ENCODE results near the gene NDUFA3. TPM values are rescaled to one million over a fixed set of nuclear protein-coding genes. Genes with fewer than 3 reads are reported as not detected.
"Not testable (repeated sequence)": the region's sequence is repeated elsewhere in the genome, so short reads cannot be mapped to it uniquely, and the experiment has no call there.

Gene NDUFA3
- total and polyA plus RNA-seq, 2 of the 13 experiments (the other 11 are each of a cell fraction or from before 2014, with no cell fraction given): 31.6 to 75.4 TPM

GRCh38 chr19:54095859-54096616 is 6.6 kb upstream of the NDUFA3 start (continued):
- not testable (repeated sequence) for TF ChIP-seq ATF7 (IDR thresholded peaks at IDR 0.05)
- 0 out of 2 replicates have a peak, but pooled peaks have one; percentile 24 for TF ChIP-seq ATF7 (CRISPR knock-in tag; IDR thresholded peaks at IDR 0.05)
- TF ChIP-seq ZNF362 (CRISPR knock-in tag; IDR thresholded peaks at IDR 0.05; ENCODE audit: borderline replicate concordance): peak; percentile 29; the same call in 1 of the 2 replicates
- peak; percentile 19; the same call in 1 of the 2 replicates for TF ChIP-seq ARID5B (CRISPR knock-in tag; IDR thresholded peaks at IDR 0.05)
- TF ChIP-seq STAT5B (CRISPR knock-in tag; IDR thresholded peaks at IDR 0.05): 0 out of 2 replicates have a peak, but pooled peaks have one; percentile 58
- peak; percentile 19; the same call in 1 of the 2 replicates for TF ChIP-seq FOSL1 (CRISPR knock-in tag; IDR thresholded peaks at IDR 0.05; ENCODE audit: borderline replicate concordance)
- peak; percentile 66; the same call in 1 of the 2 replicates for TF ChIP-seq ZFP37 (CRISPR knock-in tag; IDR thresholded peaks at IDR 0.05; ENCODE audit: borderline replicate concordance)
- peak; percentile 92 for TF ChIP-seq ZMAT3 (CRISPR knock-in tag; conservative IDR thresholded peaks at IDR 0.05)
- TF ChIP-seq MTERF4 (CRISPR knock-in tag; IDR thresholded peaks at IDR 0.05): peak; percentile 74; the same call in 1 of the 2 replicates
- peak; percentile 51; the same call in 1 of the 2 replicates for TF ChIP-seq ZNF790 (CRISPR knock-in tag; IDR thresholded peaks at IDR 0.05; ENCODE audit: borderline replicate concordance)
- 0 out of 2 replicates have a peak, but pooled peaks have one; percentile 26 for TF ChIP-seq PRDM15 (CRISPR knock-in tag; IDR thresholded peaks at IDR 0.05)
- peak; percentile 65; the same call in 1 of the 2 replicates for TF ChIP-seq NR0B2 (CRISPR knock-in tag; IDR thresholded peaks at IDR 0.05)
- peak; percentile 61; the same call in 1 of the 2 replicates for TF ChIP-seq ZNF263 (CRISPR knock-in tag; IDR thresholded peaks at IDR 0.05)
- TF ChIP-seq THAP11 (CRISPR knock-in tag; IDR thresholded peaks at IDR 0.05): peak; percentile 58; the same call in 1 of the 2 replicates
- TF ChIP-seq ZBTB34 (CRISPR knock-in tag; IDR thresholded peaks at IDR 0.05): 0 out of 2 replicates have a peak, but pooled peaks have one; percentile 30
